SK-N-SH (cell line): Measurements from ENCODE around the gene BMP7.

ENCODE experiments used
- JUND ChIP-seq: IDR thresholded peaks from 2 replicates; pipeline ENCODE4 v1.4.0; 2012
- POLR2AphosphoS5 ChIP-seq: IDR thresholded peaks from 2 replicates; pipeline ENCODE4 v1.6.1; 2012; ENCODE audit warnings: low read depth, low read length

DNA sequence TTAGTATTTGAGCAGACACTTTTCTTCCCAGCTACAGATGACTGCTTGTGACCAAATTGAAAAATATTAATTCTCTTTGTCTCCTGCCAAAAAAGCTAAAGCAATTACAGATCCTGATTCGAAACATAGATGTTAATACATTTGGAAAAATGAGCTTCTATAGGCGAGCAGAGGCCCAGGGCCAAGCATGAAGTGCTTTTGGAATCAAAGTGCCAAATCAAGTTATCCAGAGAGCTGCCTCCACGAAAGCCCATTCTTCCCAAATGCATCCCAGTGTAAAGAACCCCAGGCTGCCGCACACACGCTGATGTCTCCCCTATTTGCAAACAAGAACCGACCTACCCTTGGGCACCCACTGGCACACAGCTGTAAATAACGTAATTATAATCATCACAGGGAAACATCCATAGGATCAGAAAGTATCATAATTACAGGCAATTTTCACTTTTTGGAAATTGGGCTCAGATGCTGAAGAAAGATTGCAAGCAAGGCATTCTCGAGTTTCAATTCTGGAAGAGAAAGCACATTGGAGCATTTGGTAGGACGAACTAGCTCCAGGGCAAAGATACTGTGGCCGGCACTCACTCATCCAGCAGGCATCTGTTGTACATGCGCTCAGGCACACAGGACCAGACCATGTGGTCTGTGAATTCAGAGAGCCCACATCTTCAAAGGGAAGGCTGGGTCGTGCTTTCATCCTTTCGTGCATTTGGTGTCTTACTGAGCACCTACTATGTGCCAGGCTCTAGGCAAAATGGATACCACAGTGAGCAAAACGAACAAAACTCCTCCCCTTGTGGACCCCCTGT lies 45.9 kb downstream of the BMP7 start:
- TF ChIP-seq POLR2AphosphoS5 (no peak), JUND (no peak)
